Endothelial cell of hepatic sinusoid (primary cell): ENCODE results near the gene AGBL3.

Experiments used
- in situ Hi-C: cut with HindIII; loops from 2 replicates; pipeline ENCODE4 v1.10.0; 2017; ENCODE audit warnings: low sequenced_read_pairs

Gene AGBL3

DNA sequence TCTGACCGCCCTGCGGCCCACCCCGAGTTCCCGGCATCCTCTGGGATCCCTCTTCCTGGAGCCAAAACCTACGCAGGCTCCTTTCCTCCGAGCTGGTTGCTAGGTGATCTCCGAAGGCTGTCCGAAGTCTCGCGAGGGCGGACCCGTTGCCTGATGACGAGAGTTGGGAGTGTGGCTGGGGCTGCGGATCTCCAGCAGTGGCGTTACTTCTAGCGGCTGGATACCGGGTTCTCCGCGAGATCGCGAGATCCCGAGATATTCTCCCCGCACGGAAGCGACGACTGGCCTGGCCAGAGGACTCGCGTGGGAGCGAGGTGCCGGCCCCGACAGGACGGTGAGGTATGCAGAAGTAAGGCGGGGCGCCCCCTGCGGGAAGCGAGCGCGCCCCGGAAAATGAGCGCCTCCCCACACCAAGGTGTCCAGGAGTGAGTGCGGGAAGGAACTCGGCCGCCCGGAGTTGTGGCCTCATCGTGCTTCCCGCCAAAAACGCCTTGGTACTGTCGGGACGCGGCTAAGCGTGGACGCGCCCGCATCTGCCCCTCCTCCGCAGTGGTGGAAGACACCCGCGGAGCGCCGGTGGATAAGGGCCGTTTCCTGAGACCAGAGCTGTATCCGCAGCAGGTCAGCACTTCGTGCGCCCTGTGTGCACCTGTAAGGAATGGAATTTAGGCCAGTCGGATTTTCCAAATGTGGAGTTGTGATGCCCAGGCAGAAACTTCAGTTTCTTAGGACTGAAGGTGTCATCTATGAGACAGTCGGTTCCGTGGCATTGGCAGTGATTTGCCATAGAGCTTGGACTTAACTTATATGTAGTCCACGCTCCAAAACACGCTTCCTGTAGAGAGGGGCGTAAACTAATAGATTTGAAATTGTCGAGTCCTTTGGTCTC is at the start of gene AGBL3:
Gene AGBL3, plus strand, starts transcription at position 146 of the 889 bp plus-strand sequence. CDS start 1,426 bp downstream, outside the sequence.
- in situ Hi-C loops, result loop anchor here (10.0 kb wide), 1 partner anchor 178 kb away; no protein-coding TSS in a partner anchor

DNA sequence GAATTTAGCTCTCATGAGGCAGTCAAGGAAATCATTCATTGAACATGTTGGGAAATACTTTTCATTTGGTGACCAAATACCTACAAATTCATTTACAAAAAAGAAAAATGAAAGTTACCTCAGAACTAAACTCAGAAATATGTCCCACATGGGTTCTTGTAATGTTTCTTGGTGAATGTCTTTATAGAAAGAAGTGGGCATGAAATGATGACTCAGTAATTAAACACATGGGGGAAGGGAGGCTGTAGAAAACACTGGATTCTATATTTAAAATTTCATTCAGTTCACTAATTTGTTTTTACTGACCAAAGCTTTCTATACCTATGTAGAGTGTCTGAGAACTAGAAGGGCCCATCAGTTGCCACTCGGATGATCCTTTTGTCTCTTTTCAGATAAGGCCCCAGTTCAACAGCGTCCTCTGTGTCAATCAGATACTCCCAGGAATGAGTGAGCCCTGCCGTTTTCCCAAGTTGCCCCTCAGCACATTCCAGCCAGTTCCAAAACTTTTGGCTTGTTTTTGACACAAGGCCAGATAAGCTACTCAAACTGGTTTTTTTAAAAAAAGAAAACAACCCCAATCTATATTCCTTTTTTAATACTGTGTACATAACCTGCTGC is 49.3 kb upstream of the AGBL3 start:
- in situ Hi-C loops, result no loop called here

DNA sequence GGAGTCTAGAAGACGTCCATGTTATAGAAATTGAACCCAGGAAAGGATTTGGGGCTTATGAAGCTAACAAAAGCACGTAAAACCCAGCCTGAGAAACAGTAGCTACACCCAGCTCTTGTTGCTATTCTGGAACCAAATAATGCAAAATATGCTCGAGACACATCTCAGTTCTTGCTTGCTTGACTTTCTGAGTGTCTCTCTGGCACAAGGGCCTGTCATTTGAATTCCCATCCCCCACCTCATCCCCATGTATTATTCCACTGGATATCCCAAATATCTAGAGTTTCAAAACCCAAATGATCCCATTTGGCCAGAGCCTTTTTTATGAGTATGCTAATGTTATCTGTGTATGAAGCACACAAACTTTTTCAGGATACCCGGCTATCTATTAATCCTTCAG is 48.2 kb upstream of the AGBL3 start:
- in situ Hi-C loops, result no loop called here

DNA sequence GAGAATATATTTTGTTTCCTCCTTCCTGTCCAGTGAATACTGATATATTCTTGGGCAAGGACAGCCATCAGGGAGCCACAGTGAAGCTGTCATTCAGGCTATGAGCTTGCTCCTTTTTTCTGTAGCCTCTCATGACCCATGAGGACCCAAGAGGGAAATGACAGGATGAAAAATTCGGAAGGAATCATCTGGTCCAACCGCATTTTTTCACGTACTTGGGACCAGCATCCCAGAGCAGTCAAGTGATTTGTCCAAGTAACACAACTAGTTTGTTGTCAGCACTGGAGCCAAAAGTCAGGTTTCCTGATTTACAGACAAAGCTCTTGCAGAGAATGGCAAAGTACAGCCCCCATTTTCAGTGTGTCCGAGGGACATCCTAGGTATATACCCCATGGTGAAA is 47.2 kb upstream of the AGBL3 start:
- in situ Hi-C loops, result no loop called here

- in situ Hi-C loops, result no loop called here
These were observed 45.6 kb upstream of the AGBL3 start for GRCh38 chr7:134940729-134941128.

DNA sequence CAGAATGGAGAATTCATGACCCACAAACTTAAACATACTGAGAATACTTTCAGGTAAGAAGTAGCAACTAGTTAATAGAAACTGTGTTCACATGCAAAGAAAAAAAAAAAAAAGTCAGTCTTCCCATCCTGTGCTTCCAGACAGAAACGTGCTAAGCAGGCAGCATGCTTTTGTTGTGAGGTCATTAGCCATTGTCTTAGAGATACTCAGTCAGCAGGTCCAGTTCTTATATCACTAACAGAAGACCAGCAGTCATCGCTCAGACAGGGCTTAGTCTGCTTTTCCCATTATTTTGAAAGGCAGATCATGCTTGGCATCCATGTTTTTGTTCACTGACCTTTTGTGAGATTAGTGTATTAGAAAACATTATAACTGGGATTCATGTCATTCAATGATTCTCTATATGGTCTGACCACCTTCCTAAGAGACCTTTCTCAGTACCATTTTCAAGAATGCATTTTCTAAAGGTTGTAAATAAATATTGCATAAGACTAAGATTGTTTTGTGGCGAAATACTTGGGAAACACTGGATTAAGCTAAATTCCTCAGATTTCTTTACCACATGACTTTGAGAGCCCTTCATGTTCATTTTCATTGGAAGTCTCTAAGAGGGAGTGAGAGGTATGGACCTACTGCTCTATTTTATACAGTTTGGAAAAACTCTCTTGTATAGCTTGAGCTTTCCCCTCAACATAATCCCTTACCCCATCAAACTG is 45.0 kb upstream of the AGBL3 start:
- in situ Hi-C loops, result no loop called here

DNA sequence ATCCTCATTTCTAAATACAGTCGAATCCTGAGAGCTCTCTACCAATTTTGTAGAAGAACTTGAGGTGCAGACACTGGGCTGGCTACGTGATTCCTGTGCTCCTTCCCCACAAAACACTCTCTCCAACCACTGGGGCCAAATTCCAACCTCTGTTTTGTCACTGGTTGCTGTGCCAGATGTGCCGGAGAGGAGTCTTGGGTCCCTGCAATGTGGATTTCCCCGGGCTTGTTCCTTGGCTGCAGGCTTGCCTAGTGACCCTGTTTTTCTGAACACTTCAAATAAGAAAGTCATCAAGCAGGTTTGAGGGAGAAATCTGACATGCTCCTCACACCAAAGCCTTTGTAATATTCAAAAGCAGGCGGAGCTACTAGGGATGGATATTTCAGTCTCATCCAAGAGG is 44.4 kb upstream of the AGBL3 start:
- in situ Hi-C loops, result no loop called here

- in situ Hi-C loops, result no loop called here
These were observed 43.4 kb upstream of the AGBL3 start for GRCh38 chr7:134942690-134943466.

GRCh38 chr7:134943785-134944400 is 42.4 kb upstream of the AGBL3 start:
- in situ Hi-C loops, result no loop called here

DNA sequence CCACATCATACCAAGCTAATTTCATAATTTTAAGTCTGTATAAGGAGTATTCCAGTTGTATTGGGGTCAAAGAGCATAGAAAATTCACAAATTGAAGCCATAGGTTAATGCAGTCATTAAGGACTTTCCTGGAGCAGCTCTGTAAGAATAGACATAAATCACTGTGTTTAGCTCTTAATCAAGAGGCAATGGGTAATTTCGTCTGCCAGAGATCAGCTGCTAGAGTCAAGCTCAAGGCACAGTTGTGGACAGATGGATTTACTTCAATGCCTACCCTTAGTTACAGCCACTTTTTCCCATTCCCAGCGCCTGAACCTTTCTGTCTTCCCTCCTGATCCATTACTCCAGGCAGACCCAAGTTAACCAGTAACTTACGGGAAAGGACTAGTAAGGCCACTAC is 40.6 kb upstream of the AGBL3 start:
- in situ Hi-C loops, result no loop called here

GRCh38 chr7:134946260-134946659 is 40.0 kb upstream of the AGBL3 start:
- in situ Hi-C loops, result no loop called here

DNA sequence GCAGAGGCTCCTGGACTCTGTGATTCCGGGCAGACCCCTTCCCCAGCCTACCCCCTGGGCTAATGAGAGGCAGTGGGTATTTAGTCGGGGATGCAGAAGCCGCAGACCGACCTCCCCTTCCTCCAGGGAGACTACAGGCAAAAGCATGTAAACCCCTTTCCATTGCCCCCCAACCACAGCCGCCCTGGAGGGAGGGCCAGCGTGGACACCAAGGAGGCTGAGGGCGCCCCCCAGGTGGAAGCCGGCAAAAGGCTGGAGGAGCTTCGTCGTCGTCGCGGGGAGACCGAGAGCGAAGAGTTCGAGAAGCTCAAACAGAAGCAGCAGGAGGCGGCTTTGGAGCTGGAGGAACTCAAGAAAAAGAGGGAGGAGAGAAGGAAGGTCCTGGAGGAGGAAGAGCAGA is 39.0 kb upstream of the AGBL3 start:
- in situ Hi-C loops, result no loop called here

DNA sequence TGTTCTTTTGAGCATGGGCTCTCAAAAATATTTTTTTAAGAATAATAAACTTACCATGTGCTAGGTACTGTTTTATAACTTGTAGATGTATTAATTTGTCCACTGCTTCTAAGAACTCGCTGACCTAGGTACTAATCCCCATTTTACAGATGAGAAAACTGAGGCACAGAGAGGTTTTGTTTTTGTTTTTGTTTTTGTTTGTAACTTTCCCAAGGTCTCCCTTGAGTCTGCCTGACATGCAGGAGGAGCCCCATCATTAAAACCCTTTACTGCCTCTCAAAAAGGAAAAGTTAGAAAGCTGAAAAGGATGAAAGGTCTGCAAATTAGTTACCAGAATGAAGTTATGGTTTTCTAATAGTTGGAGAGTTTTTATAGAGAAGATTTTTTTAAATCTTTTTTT is 38.5 kb upstream of the AGBL3 start:
- in situ Hi-C loops, result no loop called here

DNA sequence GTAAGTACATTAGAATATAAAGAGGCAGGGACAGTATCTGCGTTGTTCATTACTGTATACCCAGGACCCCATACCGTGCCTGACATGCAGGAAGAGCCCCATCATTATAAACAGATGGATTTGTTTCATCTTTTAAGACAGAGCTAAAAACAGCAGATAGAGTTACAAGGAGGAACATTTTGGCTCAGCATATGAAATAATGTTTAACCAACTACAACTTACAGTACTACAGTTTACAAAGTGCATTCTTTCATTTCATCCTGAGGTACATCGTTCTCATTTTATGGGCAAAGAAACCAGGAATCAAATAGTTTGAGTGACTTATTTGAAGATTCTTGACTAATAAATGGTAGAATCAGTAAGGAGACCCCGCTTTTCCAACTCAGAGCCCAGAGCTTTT is 38.1 kb upstream of the AGBL3 start:
- in situ Hi-C loops, result no loop called here

DNA sequence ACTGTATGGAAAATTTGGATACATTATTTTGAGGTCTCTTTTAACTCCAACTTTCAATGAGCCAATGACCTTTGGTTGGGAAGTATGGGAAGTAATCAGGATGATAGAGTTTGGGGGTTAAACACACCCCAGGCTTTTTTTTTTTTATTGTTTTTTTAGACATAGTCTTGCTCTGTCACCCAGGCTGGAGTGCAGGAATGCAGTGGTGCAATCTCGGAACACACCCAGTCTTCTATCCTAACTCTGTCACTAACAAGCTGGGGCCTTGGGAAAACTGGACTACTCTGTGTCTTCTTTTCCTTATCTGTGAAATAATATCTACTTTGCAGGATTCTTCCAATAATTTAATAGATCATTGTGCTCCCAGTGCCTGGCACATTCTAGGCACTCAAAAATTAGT is 37.6 kb upstream of the AGBL3 start:
- in situ Hi-C loops, result no loop called here

DNA sequence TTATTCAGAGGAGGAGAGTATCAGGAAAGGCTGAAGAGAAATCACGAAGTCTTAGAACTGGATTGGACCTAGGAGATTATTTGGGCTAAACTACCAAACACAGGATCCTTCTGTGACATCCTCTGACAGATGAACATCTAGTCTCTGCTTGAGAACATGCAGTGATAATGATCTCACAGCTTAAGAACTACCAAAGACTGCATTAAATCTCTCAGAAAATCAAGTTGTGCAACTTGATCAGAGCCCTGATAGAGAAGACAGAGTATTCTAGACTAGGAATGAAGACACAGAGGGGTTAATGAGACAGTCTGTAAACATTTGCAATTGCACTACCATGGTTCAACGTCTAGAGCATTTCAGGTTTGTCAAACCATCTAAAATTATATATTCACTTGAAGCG is 37.1 kb upstream of the AGBL3 start:
- in situ Hi-C loops, result no loop called here

DNA sequence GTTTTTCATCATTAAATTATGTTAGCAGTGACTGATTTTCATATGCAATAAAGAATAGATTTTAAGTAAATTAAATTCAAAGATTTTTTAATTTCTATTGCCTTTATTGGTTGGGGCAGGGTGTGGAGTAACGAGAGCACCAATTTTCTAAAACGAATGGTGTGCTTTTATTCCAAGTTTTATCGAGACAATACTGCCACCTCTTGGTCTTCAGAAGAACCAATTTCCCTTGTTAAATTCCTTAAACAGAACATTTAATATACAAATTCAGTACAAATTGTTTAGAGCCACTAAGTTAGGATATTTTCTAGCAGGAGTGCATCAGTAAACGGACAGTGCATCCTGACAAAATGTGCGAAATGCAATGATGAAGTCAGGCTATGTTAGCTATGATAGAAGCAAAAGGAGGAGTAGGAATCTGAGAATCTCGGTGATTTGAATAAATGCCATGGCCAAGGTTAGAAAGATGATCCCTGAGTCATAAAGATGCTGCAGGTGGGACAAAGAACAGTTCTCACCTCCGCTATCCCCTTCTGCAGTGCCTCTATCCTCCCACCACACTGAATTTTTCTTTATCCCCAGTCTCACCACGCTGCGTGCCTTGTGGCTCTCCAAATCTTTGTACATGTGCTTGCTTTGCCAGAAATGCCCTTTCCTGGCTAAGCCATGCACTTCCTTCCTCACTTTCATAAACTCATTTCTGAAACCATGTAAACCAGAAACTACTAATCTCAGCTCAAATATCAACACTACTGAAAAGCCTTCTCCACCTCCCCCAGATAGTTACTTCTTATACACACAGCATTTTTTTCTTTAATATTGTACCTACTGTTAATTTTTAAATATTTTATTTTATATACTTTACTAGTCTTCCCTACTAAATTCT is 31.9 kb upstream of the AGBL3 start:
- in situ Hi-C loops, result no loop called here

GRCh38 chr7:134957005-134957404 is 29.3 kb upstream of the AGBL3 start:
- in situ Hi-C loops, result no loop called here

DNA sequence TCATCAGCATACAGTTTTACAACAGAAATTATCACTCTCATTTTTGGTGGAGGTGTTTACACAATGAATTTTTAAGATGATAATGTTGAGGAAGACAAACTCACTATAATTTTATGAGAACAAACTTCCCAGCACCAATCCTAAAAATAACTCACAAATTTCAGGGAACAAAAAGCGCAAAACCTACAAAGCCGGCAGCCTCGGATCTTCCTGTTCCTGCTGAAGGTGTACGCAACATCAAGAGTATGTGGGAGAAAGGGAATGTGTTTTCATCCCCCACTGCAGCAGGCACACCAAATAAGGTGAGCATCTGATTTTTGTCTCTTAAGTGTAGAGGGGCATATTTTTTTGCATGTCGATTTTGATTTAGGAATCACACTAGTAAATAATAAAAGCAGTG is 26.5 kb upstream of the AGBL3 start:
- in situ Hi-C loops, result no loop called here
